IMR-90 (cell line): ENCODE data around the gene RAPGEF2. TPM values are rescaled to one million over a fixed set of nuclear protein-coding genes. Genes with fewer than 3 reads are reported as not detected.

ENCODE experiments used
- ATAC-seq: fragments of 200-7000 bp; cut with Tn5 transposase; 2 replicates; pipeline ENCODE4 v1.9.1; 2020; ENCODE audit warnings: low read depth, mild to moderate bottlenecking, moderate library complexity
- BruUV-seq: library from RNA; stranded (reverse); fragments of 400-500 nt; replicated peaks from 2 replicates; lab custom pipeline; 2021; lab: Mats Ljungman, UMichigan
- CTCF ChIA-PET: fragments of 300-600 bp; formaldehyde crosslinking; extraction: SDS; loops from one replicate; lab custom pipeline; 2021; ENCODE audit warnings: antibody characterized with exemption; lab: Yijun Ruan, JAX
- POLR2A ChIA-PET: fragments of 300-600 bp; sonication (Branson Sonifier 250); formaldehyde crosslinking; loops from one replicate; lab custom pipeline; 2022; ENCODE audit warnings: antibody characterized with exemption; ENCODE audit not compliant: unreplicated experiment; lab: Charles Lee
- DNase-seq: peaks from one replicate; pipeline ENCODE4 v3.0.0; 2013
- H2AFZ ChIP-seq: replicated peaks from 2 replicates; pipeline ENCODE3; 2013; ENCODE audit warnings: low read length, mild to moderate bottlenecking; ENCODE audit not compliant: poor library complexity
- H2AK5ac ChIP-seq: 2 replicates; pipeline ENCODE4 v1.6.1; 2013; ENCODE audit warnings: low read depth, low read length, inconsistent platforms
- H2AK9ac ChIP-seq: replicated peaks from 2 replicates; pipeline ENCODE3; 2013; ENCODE audit warnings: mild to moderate bottlenecking, low read depth, low read length, moderate library complexity; ENCODE audit not compliant: poor library complexity
- H2BK120ac ChIP-seq: 2 replicates; pipeline ENCODE4 v1.6.1; 2013; ENCODE audit warnings: low read depth, low read length, inconsistent platforms
- H2BK15ac ChIP-seq: 3 replicates; pipeline ENCODE4 v1.6.1; 2013; ENCODE audit warnings: low read depth, low read length, inconsistent platforms
- H2BK20ac ChIP-seq: 2 replicates; pipeline ENCODE4 v1.6.1; 2013; ENCODE audit warnings: low read depth, mild to moderate bottlenecking, inconsistent platforms, low read length, moderate library complexity
- H2BK5ac ChIP-seq: 2 replicates; pipeline ENCODE4 v1.6.1; 2013; ENCODE audit warnings: mild to moderate bottlenecking, low read depth, low read length, inconsistent platforms; ENCODE audit not compliant: poor library complexity, severe bottlenecking
- H3K14ac ChIP-seq: replicated peaks from 2 replicates; pipeline ENCODE4 v1.6.1; 2013; ENCODE audit warnings: low read depth, low read length, inconsistent platforms
- H3K18ac ChIP-seq: 2 replicates; pipeline ENCODE4 v1.6.1; 2013; ENCODE audit warnings: low read depth, low read length, control low read depth
- H3K23ac ChIP-seq: 2 replicates; pipeline ENCODE4 v1.6.1; 2013; ENCODE audit warnings: low read depth, low read length, inconsistent platforms
- H3K27ac ChIP-seq: 2 replicates; pipeline ENCODE4 v1.5.1; 2013; ENCODE audit warnings: mild to moderate bottlenecking, control low read depth, low read length; ENCODE audit not compliant: insufficient read depth
- H3K27me3 ChIP-seq: 2 replicates; pipeline ENCODE4 v1.6.1; 2013; ENCODE audit warnings: low read length; ENCODE audit not compliant: control insufficient read depth, insufficient read depth
- H3K36me3 ChIP-seq: 2 replicates; pipeline ENCODE4 v1.6.1; 2013; ENCODE audit warnings: low read length, mixed read lengths; ENCODE audit not compliant: control insufficient read depth, insufficient read depth
- H3K4ac ChIP-seq: 2 replicates; pipeline ENCODE4 v1.6.1; 2013; ENCODE audit warnings: low read depth, low read length, inconsistent platforms
- H3K4me1 ChIP-seq: 2 replicates; pipeline ENCODE4 v1.6.1; 2013; ENCODE audit warnings: low read length, mixed read lengths; ENCODE audit not compliant: control insufficient read depth, insufficient read depth
- H3K4me2 ChIP-seq: 2 replicates; pipeline ENCODE4 v1.6.1; 2013; ENCODE audit warnings: low read depth, mild to moderate bottlenecking, control low read depth, low read length, moderate library complexity
- H3K4me3 ChIP-seq: 2 replicates; pipeline ENCODE4 v1.5.1; 2013; ENCODE audit warnings: low read depth, mild to moderate bottlenecking, control low read depth, low read length, moderate library complexity; ENCODE audit not compliant: insufficient read depth
- H3K56ac ChIP-seq: 2 replicates; pipeline ENCODE4 v1.6.1; 2013; ENCODE audit warnings: low read length, inconsistent platforms; ENCODE audit not compliant: insufficient read depth; ENCODE audit errors: extremely low read depth
- H3K79me1 ChIP-seq, 2 experiments: 2 replicates each; pipeline ENCODE4 v1.6.1; 2013; ENCODE audit warnings: low read length in 2 of 2, inconsistent platforms in 1 of 2, low read depth in 1 of 2
- H3K9ac ChIP-seq: 2 replicates; pipeline ENCODE4 v1.6.1; 2013; ENCODE audit warnings: low read depth, low read length, control low read depth
- H3K9me1 ChIP-seq: 2 replicates; pipeline ENCODE4 v1.6.1; 2013; ENCODE audit warnings: low read length, inconsistent platforms; ENCODE audit not compliant: insufficient read depth
- H3K9me3 ChIP-seq: 2 replicates; pipeline ENCODE4 v1.6.1; 2013; ENCODE audit warnings: low read length; ENCODE audit not compliant: control insufficient read depth, insufficient read depth
- H4K20me1 ChIP-seq: 2 replicates; pipeline ENCODE4 v1.6.1; 2013; ENCODE audit warnings: low read length, inconsistent platforms; ENCODE audit not compliant: insufficient read depth
- H4K5ac ChIP-seq: 2 replicates; pipeline ENCODE4 v1.6.1; 2013; ENCODE audit warnings: mild to moderate bottlenecking, low read depth, low read length, control low read depth
- H4K8ac ChIP-seq, 2 experiments: 2 replicates each; pipeline ENCODE4 v1.6.1; 2013; ENCODE audit warnings: low read depth in 2 of 2, low read length in 2 of 2, control low read depth in 1 of 2, inconsistent platforms in 1 of 2
- H4K91ac ChIP-seq: 2 replicates; pipeline ENCODE4 v1.6.1; 2013; ENCODE audit warnings: low read depth, low read length, inconsistent platforms; ENCODE audit not compliant: insufficient read depth
- CEBPB ChIP-seq: IDR thresholded peaks from 2 replicates; pipeline ENCODE4 v1.6.1; 2012; ENCODE audit warnings: low read depth, low read length, improper control_type of control experiment
- CHD1 ChIP-seq: IDR thresholded peaks from 2 replicates; pipeline ENCODE4 v1.6.1; 2012; ENCODE audit warnings: low read depth, low read length, improper control_type of control experiment
- NFE2L2 ChIP-seq: fragments of 150-350 bp; IDR thresholded peaks from 2 replicates; pipeline ENCODE4 v1.6.1; 2016; ENCODE audit warnings: low read depth, mild to moderate bottlenecking, low read length
- RCOR1 ChIP-seq: IDR thresholded peaks from 2 replicates; pipeline ENCODE4 v1.6.1; 2012; ENCODE audit warnings: mild to moderate bottlenecking, low read length, improper control_type of control experiment; ENCODE audit not compliant: insufficient replicate concordance
- WGBS, 2 experiments: methylation state at CpG; one replicate each; pipeline versions ENCODE4 v1.1.5 to v1.1.7; 2013; ENCODE audit warnings: missing lambda C conversion rate in 2 of 2; ENCODE audit not compliant: insufficient read length in 1 of 2; ENCODE audit errors: extremely low coverage in 2 of 2; 5-methylcytosine and 5-hydroxymethylcytosine counted together
- dilution Hi-C: fragments of 300-500 bp; cut with HindIII; formaldehyde crosslinking; loops from one replicate; pipeline ENCODE4 v1.14.3; 2018; ENCODE audit warnings: low sequenced_read_pairs; ENCODE audit not compliant: unreplicated experiment
- in situ Hi-C: fragments of 300-500 bp; cut with MboI; formaldehyde crosslinking; loops from 3 replicates; pipeline ENCODE4 v1.14.3; 2019; ENCODE audit warnings: low sequenced_read_pairs, inconsistent platforms, mixed read lengths
- intact Hi-C: fragments of 100-400 bp; cut with micrococcal nuclease; formaldehyde crosslinking; loops from 2 replicates; pipeline ENCODE4 v1.10.0; 2022
- polyA plus RNA-seq, 3 experiments: library from polyadenylated mRNA; depleted of rRNA; stranded (reverse); fragments of >200 nt; gene quantifications; 2 replicates each; pipeline ENCODE4 v1.2.3, GENCODE V29; 2012; ENCODE audit warnings: low replicate concordance in 1 of 3
- total RNA-seq: library from RNA; depleted of rRNA; stranded (reverse); fragments of >200 nt; gene quantifications from 2 replicates; pipeline ENCODE4 v1.2.3, GENCODE V29; 2012

RAPGEF2 gene
- total and polyA plus RNA-seq, 2 of the 4 experiments (the other 2 are of a cell fraction) = 27.6 to 109 TPM

- CTCF ChIA-PET = no interaction called here
- H3K4ac ChIP-seq = no peak overlapping the region
- H3K9me3 ChIP-seq = peaks cover 5% of the 10 kb centered on the region
- ATAC-seq (no peak), DNase-seq (no peak)
- H3K23ac ChIP-seq = no peak overlapping the region
- no peak overlapping the region for H3K14ac ChIP-seq
- no peak overlapping the region for H3K27ac ChIP-seq
- BruUV-seq = no TSS peak
- dilution Hi-C loops = no loop called here
- H2AK5ac ChIP-seq = no peak overlapping the region
- no peaks in the 10 kb centered on the region for H3K27me3 ChIP-seq
- H3K4me3 ChIP-seq = no peak overlapping the region
- POLR2A ChIA-PET = no interaction called here
- WGBS, 2 experiments = 100% methylated on average over 2 of the region's 8 CpGs; no CpG with 5 or more reads in 1 of the 2 experiments
- H3K18ac ChIP-seq = no peak overlapping the region
- no peaks in the 10 kb centered on the region for H3K36me3 ChIP-seq
- no peaks in the 10 kb centered on the region for H3K79me1 ChIP-seq
- no peaks in the 10 kb centered on the region for H4K20me1 ChIP-seq
- H4K5ac ChIP-seq = no peak overlapping the region
- no peak overlapping the region for H2BK20ac ChIP-seq
- no peak overlapping the region for H4K8ac ChIP-seq
- intact Hi-C loops = loop anchor here (10.0 kb wide), 1 partner anchor 514 kb away; no protein-coding TSS in a partner anchor
- TF ChIP-seq RCOR1 = no peak
- TF ChIP-seq NFE2L2 = no peak
- TF ChIP-seq CEBPB = no peak
- no peak for TF ChIP-seq CHD1
- no peak overlapping the region for H3K9ac ChIP-seq
- no peak overlapping the region for H2BK120ac ChIP-seq
- H2BK15ac ChIP-seq = no peak overlapping the region
- no peak overlapping the region for H2AFZ ChIP-seq
- peaks cover 7% of the 10 kb centered on the region for H3K9me1 ChIP-seq
- H3K4me1 ChIP-seq = peaks cover 8% of the 10 kb centered on the region
- H2AK9ac ChIP-seq = no peak overlapping the region
- in situ Hi-C loops = no loop called here
- H3K56ac ChIP-seq = no peak overlapping the region
- H4K91ac ChIP-seq = no peak overlapping the region
- no peak overlapping the region for H3K4me2 ChIP-seq
- no peak overlapping the region for H2BK5ac ChIP-seq
Observed at GRCh38 chr4:159369256-159369655, 266.4 kb downstream of the RAPGEF2 start.
